CD14-positive monocyte (primary cell): Measurements from ENCODE around the gene SNX19. TPM values are rescaled to one million over a fixed set of nuclear protein-coding genes. Genes with fewer than 3 reads are reported as not detected.

Experiments used
- DNase-seq, 3 donors: peaks; one replicate each; pipeline ENCODE4 v3.0.0-alpha.2; 2011 to 2022
- H2AFZ ChIP-seq: 2 replicates; pipeline ENCODE4 v1.6.0; 2012; ENCODE audit warnings: mild to moderate bottlenecking, low read depth, low read length, inconsistent platforms; ENCODE audit not compliant: insufficient read depth, poor library complexity, severe bottlenecking
- H3K27ac ChIP-seq, 2 donors: 1 replicate in 1 of 2; 2 replicates in 1 of 2; pipeline ENCODE4 v1.5.1; 2012 to 2013; ENCODE audit warnings: low read length in 2 of 2, control low read depth in 1 of 2, inconsistent platforms in 1 of 2, low read depth in 1 of 2, mild to moderate bottlenecking in 1 of 2
- H3K27me3 ChIP-seq, 2 donors: one replicate each; pipeline versions ENCODE4 v1.6.0 to v1.6.1; 2011 to 2013; ENCODE audit warnings: low read length in 2 of 2; ENCODE audit not compliant: control insufficient read depth in 2 of 2, insufficient read depth in 2 of 2
- H3K36me3 ChIP-seq, 2 donors: replicated peaks in 1 of 2; 1 replicate in 1 of 2; 2 replicates in 1 of 2; pipeline versions ENCODE4 v1.5.1 to v1.6.1; 2012 to 2013; ENCODE audit warnings: low read length in 2 of 2, control low read depth in 1 of 2, inconsistent platforms in 1 of 2, mild to moderate bottlenecking in 1 of 2; ENCODE audit not compliant: insufficient read depth in 2 of 2, control insufficient read depth in 1 of 2
- H3K4me1 ChIP-seq, 2 donors: 1 replicate in 1 of 2; 2 replicates in 1 of 2; pipeline versions ENCODE4 v1.5.1 to v1.6.1; 2012 to 2013; ENCODE audit warnings: low read length in 2 of 2, control low read depth in 1 of 2, inconsistent platforms in 1 of 2, mild to moderate bottlenecking in 1 of 2, moderate library complexity in 1 of 2; ENCODE audit not compliant: insufficient read depth in 2 of 2, control insufficient read depth in 1 of 2
- H3K4me2 ChIP-seq: replicated peaks from 2 replicates; pipeline ENCODE3; 2012; ENCODE audit warnings: low read length, moderate library complexity, mild to moderate bottlenecking; ENCODE audit not compliant: poor library complexity, severe bottlenecking; ENCODE audit errors: extremely low read depth
- H3K4me3 ChIP-seq, 3 experiments: fragments of 200-600 bp in 1 of 3; sonication (generic) in 1 of 3; replicated peaks in 1 of 3; 1 replicate in 2 of 3; 2 replicates in 1 of 3; pipeline ENCODE4 v1.5.1; 2011 to 2013; ENCODE audit warnings: low read length in 3 of 3, mild to moderate bottlenecking in 3 of 3, control low read depth in 2 of 3, low read depth in 2 of 3, inconsistent platforms in 1 of 3, moderate library complexity in 1 of 3
- H3K79me2 ChIP-seq: 2 replicates; pipeline ENCODE4 v1.6.0; 2012; ENCODE audit warnings: mild to moderate bottlenecking, control low read depth, inconsistent platforms, low read length, moderate library complexity; ENCODE audit not compliant: insufficient read depth
- H3K9ac ChIP-seq: 2 replicates; pipeline ENCODE4 v1.6.0; 2017; ENCODE audit warnings: low read length, mild to moderate bottlenecking; ENCODE audit not compliant: insufficient read depth, poor library complexity, severe bottlenecking
- H3K9me3 ChIP-seq, 2 donors: replicated peaks in 1 of 2; 1 replicate in 1 of 2; 2 replicates in 1 of 2; pipeline versions ENCODE4 v1.5.1 to v1.6.1; 2012 to 2013; ENCODE audit warnings: low read length in 2 of 2, control low read depth in 1 of 2; ENCODE audit not compliant: control insufficient read depth in 1 of 2, insufficient read depth in 1 of 2
- H4K20me1 ChIP-seq: 2 replicates; pipeline ENCODE4 v1.6.0; 2012; ENCODE audit warnings: mild to moderate bottlenecking, low read length, control low read depth, moderate library complexity; ENCODE audit not compliant: insufficient read depth
- H3K27ac Mint-ChIP-seq, 7 donors: one replicate each; pipeline ENCODE4 v1.8.0; 2020; ENCODE audit warnings: mild to moderate bottlenecking in 7 of 7, mixed read lengths in 7 of 7, moderate library complexity in 6 of 7, inconsistent platforms in 2 of 7
- H3K27me3 Mint-ChIP-seq, 3 donors: one replicate each; pipeline ENCODE4 v1.8.0; 2021 to 2022; ENCODE audit warnings: low read depth in 3 of 3, mild to moderate bottlenecking in 3 of 3, mixed read lengths in 3 of 3, moderate library complexity in 3 of 3, inconsistent platforms in 1 of 3
- H3K36me3 Mint-ChIP-seq, 2 donors: one replicate each; pipeline ENCODE4 v1.8.0; 2020; ENCODE audit warnings: mixed read lengths in 2 of 2, inconsistent platforms in 1 of 2, mild to moderate bottlenecking in 1 of 2
- H3K4me1 Mint-ChIP-seq: one replicate; pipeline ENCODE4 v1.8.0; 2020; ENCODE audit warnings: mild to moderate bottlenecking, mixed read lengths
- H3K4me3 Mint-ChIP-seq, 2 donors: one replicate each; pipeline ENCODE4 v1.8.0; 2020; ENCODE audit warnings: mild to moderate bottlenecking in 2 of 2, mixed read lengths in 2 of 2, moderate library complexity in 1 of 2
- H3K9me3 Mint-ChIP-seq, 7 donors: one replicate each; pipeline ENCODE4 v1.8.0; 2020 to 2022; ENCODE audit warnings: mixed read lengths in 7 of 7, mild to moderate bottlenecking in 6 of 7, moderate library complexity in 6 of 7, inconsistent platforms in 2 of 7
- CTCF ChIP-seq: fragments of 200-600 bp; IDR thresholded peaks from one replicate; pipeline ENCODE4 v1.8.0; 2022; ENCODE audit warnings: antibody characterized with exemption, mild to moderate bottlenecking
- WGBS: methylation state at CpG from one replicate; pipeline ENCODE4 v1.1.5; 2013; ENCODE audit warnings: missing lambda C conversion rate; ENCODE audit not compliant: insufficient coverage; 5-methylcytosine and 5-hydroxymethylcytosine counted together
- intact Hi-C, 2 donors: fragments of 100-400 bp; cut with micrococcal nuclease; formaldehyde crosslinking; loops; one replicate each; pipeline versions ENCODE4 v1.15.0 to v1.15.1; 2023
- polyA minus RNA-seq: library from RNA; depleted of rRNA, polyadenylated mRNA; stranded (reverse); fragments of >200 nt; gene quantifications from 2 replicates; pipeline ENCODE4 v1.2.3, GENCODE V29; 2012
- polyA plus RNA-seq, 3 donors: library from polyadenylated mRNA; depleted of rRNA in 1 of 3; unstranded in 2 of 3; stranded (reverse) in 1 of 3; fragments of 300-500 nt in 2 of 3; fragments of >200 nt in 1 of 3; fragmentation: Illumina TruSeq in 2 of 3; gene quantifications; 1 replicate in 2 of 3; 2 replicates in 1 of 3; pipeline ENCODE4 v1.2.3, GENCODE V29; 2012 to 2021
- total RNA-seq, 12 experiments: library from RNA in 1 of 12; stranded (reverse) in 1 of 12; fragments of 120-200 nt in 1 of 12; gene quantifications; one replicate each; pipeline ENCODE4 v1.2.4 and lab custom pipeline; 2013 to 2026; ENCODE audit warnings: mixed read lengths in 6 of 12, inconsistent platforms in 1 of 12

Gene SNX19
- total RNA-seq (2013), result 33.6 TPM
- polyA plus RNA-seq, result 10 to 100 TPM; 13.6 to 23.3 (median 17.6) TPM
- 37.7 and 54.0 TPM in 2 replicates for polyA minus RNA-seq
- total RNA-seq (lab: John Stamatoyannopoulos, UW), result 40.7 to 84.2 (median 54.9) reads per million in 11 experiments

DNA sequence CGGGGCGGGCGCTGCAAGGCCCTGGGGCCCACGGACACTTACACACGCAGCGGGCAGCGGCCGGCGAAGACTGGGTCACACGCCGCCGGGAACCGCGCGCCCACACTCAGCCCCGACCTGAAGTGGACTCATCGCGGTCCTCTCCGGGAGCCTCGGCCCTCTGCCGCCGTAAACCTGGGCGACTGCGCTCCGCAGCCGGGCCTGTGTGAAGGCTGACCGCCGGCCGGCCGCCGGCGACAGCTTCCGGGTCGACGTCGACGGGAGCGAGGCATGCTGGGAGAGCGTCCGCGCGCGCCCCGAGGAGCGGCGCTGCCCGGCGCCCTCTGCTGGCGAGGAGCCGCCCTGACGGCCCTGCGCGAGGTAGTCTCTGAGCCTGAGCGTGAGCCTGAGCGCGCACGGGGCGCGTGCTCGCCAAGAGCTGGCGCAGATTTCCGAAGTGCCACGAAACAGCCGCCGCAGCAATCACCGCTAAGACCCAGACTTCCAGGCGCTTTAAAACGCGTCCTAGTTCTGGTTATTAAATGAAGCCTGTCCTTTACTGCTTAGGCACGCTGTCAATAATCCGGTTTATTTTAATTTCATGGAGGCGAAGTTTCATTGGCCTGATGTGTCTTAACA is at the start of gene SNX19:
TSS of gene SNX19 (minus strand) at position 242 of the 618 bp plus-strand sequence. CDS start 540 bp downstream, outside the sequence.
- Histone ChIP-seq H3K9me3 (peaks cover 0 to 18% of the 10 kb centered on the region in 2 donors), H3K4me2 (peak within 1 kb of the TSS; percentile 74), H3K36me3 (peaks cover 9 to 35% of the 10 kb centered on the region in 2 donors), H3K4me1 (peaks cover 14 to 20% of the 10 kb centered on the region in 2 donors), H4K20me1 (peaks cover 5% of the 10 kb centered on the region), H3K9ac (peak within 1 kb of the TSS; percentile 96), H3K27ac (peak within 1 kb of the TSS; percentile 64 to 93), H2AFZ (peak within 1 kb of the TSS; percentile 82), H3K79me2 (peaks cover 22% of the 10 kb centered on the region), H3K27me3 (peaks cover 0 to 9% of the 10 kb centered on the region in 2 donors), H3K4me3 (peak within 1 kb of the TSS; percentile 65 to 80 (median 66))
- H3K27ac Mint-ChIP-seq, result peak within 1 kb of the TSS; percentile 83 to 96 (median 88)
- H3K4me3 Mint-ChIP-seq, result peak within 1 kb of the TSS; percentile 80 to 92
- peaks cover 11 to 18% (median 15%) of the 10 kb centered on the region in 3 donors for H3K27me3 Mint-ChIP-seq
- peaks cover 3 to 24% (median 8%) of the 10 kb centered on the region in 7 donors for H3K9me3 Mint-ChIP-seq
- H3K4me1 Mint-ChIP-seq, result peaks cover 29% of the 10 kb centered on the region
- peak; percentile 96 for TF ChIP-seq CTCF
- intact Hi-C loops, result loop anchor here (5.0 to 10.0 kb wide), 2 partner anchors 604 to 1022 kb away; partner anchors contain the start of genes NFRKB (in 1 of the 2) and ZBTB44 (in 1 of the 2)
- H3K36me3 Mint-ChIP-seq, result peaks cover 25 to 34% of the 10 kb centered on the region in 2 donors
- 1% methylated on average over 71 of the region's 72 CpGs for WGBS
- peak; percentile 89 to 93 (median 91) for DNase-seq

DNA sequence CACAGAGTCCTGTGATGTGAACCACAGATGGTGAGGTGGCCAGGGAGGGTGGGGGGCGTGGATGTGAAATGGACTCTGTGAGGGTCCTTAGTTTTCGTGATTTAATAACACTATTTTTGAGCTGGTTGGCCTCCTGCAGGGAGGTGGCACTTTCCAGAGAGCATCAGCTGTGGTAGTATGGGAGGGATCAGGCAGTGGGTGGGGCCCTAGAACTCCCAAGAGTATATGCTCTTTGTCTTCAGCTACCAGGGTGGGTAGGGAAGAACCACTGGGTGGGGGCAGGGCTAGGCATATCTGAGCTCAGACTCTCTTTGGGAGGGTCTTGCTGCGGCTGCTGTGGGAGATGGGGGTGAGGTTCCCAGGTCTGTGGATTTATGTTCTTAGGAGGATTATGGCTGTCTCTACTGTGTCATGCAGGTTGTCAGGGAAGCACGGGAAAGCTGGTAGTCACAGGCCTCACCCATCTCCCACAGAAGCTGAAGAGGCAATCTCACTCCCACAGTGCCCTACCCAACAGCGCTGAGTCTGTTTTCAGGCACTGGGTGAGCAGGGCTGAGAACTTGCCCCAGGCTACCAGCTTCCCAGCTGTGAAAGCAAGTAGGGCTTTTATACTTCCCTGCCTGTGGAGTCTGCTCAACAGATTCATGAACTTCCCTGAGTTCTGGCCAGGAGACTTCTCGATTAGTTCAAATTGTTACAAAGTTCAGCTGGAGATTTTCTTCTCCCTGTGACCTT is 47.9 kb upstream of the SNX19 start:
- Histone ChIP-seq H2AFZ (no peak overlapping the region), H3K36me3 (no peaks in the 10 kb centered on the region), H3K9me3 (peaks cover 0 to 2% of the 10 kb centered on the region in 2 donors), H3K4me2 (no peak overlapping the region), H3K4me3 (no peak overlapping the region), H3K27me3 (no peaks in the 10 kb centered on the region), H3K27ac (no peak overlapping the region), H3K9ac (no peak overlapping the region), H4K20me1 (no peaks in the 10 kb centered on the region), H3K79me2 (no peaks in the 10 kb centered on the region), H3K4me1 (no peaks in the 10 kb centered on the region)
- H3K9me3 Mint-ChIP-seq, result peaks cover 0 to 16% (median 10%) of the 10 kb centered on the region in 7 donors
- TF ChIP-seq CTCF, result no peak
- peaks cover 0 to 2% (median 0%) of the 10 kb centered on the region in 3 donors for H3K27me3 Mint-ChIP-seq
- no peak for DNase-seq
- no peak overlapping the region for H3K4me3 Mint-ChIP-seq
- no peaks in the 10 kb centered on the region for H3K36me3 Mint-ChIP-seq
- no peak overlapping the region for H3K27ac Mint-ChIP-seq
- intact Hi-C loops, result no loop called here
- WGBS, result 94% methylated on average over 5 of the region's 6 CpGs
- no peaks in the 10 kb centered on the region for H3K4me1 Mint-ChIP-seq
